ENCODE measurements around the gene MOB3C. TPM values are rescaled to one million over a fixed set of nuclear protein-coding genes. Genes with fewer than 3 reads are reported as not detected.

The MOB3C gene
- total RNA-seq, 1 donor, result 17.5 TPM

- DNase-seq (ENCODE audit: low read depth in 2 of 3, low spot score in 2 of 3), result peak in 2 of 3 donors; percentile 71 to 84
Observed at GRCh38 chr1:46580140-46580903, 36.3 kb downstream of the MOB3C start.

- no peak for DNase-seq (ENCODE audit: low read depth in 2 of 3, low spot score in 2 of 3)
Observed at GRCh38 chr1:46577671-46578070, 38.9 kb downstream of the MOB3C start.

GRCh38 chr1:46576596-46576995 is 40.0 kb downstream of the MOB3C start:
- DNase-seq (ENCODE audit: low read depth in 2 of 3, low spot score in 2 of 3), result no peak

GRCh38 chr1:46575778-46576177 is 40.8 kb downstream of the MOB3C start:
- no peak for DNase-seq (ENCODE audit: low read depth in 2 of 3, low spot score in 2 of 3)

- no peak for DNase-seq (ENCODE audit: low read depth in 2 of 3, low spot score in 2 of 3)
Observed at GRCh38 chr1:46575300-46575699, 41.3 kb downstream of the MOB3C start.

GRCh38 chr1:46571691-46572225 is 44.9 kb downstream of the MOB3C start:
- DNase-seq (ENCODE audit: low read depth in 2 of 3, low spot score in 2 of 3), result no peak

- no peak for DNase-seq (ENCODE audit: low read depth in 2 of 3, low spot score in 2 of 3)
Observed at GRCh38 chr1:46569884-46570725, 46.5 kb downstream of the MOB3C start.

- no peak for DNase-seq (ENCODE audit: low read depth in 2 of 3, low spot score in 2 of 3)
Observed at GRCh38 chr1:46569116-46569515, 47.5 kb downstream of the MOB3C start.

GRCh38 chr1:46568461-46568891 is 48.1 kb downstream of the MOB3C start:
- DNase-seq (ENCODE audit: low read depth in 2 of 3, low spot score in 2 of 3), result no peak

GRCh38 chr1:46563341-46563740 is 53.3 kb downstream of the MOB3C start:
- no peak for DNase-seq (ENCODE audit: low read depth in 2 of 3, low spot score in 2 of 3)

- DNase-seq (ENCODE audit: low read depth in 2 of 3, low spot score in 2 of 3), result no peak
Observed at GRCh38 chr1:46562498-46562897, 54.1 kb downstream of the MOB3C start.

- DNase-seq (ENCODE audit: low read depth in 2 of 3, low spot score in 2 of 3), result no peak
Observed at GRCh38 chr1:46558966-46559365, 57.6 kb downstream of the MOB3C start.

GRCh38 chr1:46558141-46558963 is 58.3 kb downstream of the MOB3C start:
- no peak for DNase-seq (ENCODE audit: low read depth in 2 of 3, low spot score in 2 of 3)

Other genes with a start within 250 kb of the MOB3C start
- gene FAAH, start 222.5 kb downstream of the MOB3C start, total RNA-seq, result 14.8 TPM
- gene DMBX1, start 127.0 kb downstream of the MOB3C start, total RNA-seq, result not detected
- not detected for gene KNCN, start 65.2 kb downstream of the MOB3C start, total RNA-seq
- 17.2 TPM for gene MKNK1, start 12.5 kb downstream of the MOB3C start, total RNA-seq
- gene ATPAF1, start 51.6 kb upstream of the MOB3C start, total RNA-seq, result 24.5 TPM
- not detected for gene TEX38, start 55.0 kb upstream of the MOB3C start, total RNA-seq
- 29.6 TPM for gene EFCAB14, start 102.3 kb upstream of the MOB3C start, total RNA-seq
- gene CYP4B1, start 182.2 kb upstream of the MOB3C start, total RNA-seq, result not detected